ENCODE measurements around the gene CEP128.
"Not testable (repeated sequence)": the region's sequence is repeated elsewhere in the genome, so short reads cannot be mapped to it uniquely, and the experiment has no call there.

The CEP128 gene

GRCh38 chr14:80958939-80959338 lies 17.4 kb upstream of the CEP128 start:
- no peak overlapping the region for H3K27ac ChIP-seq
- TF ChIP-seq CTCF (conservative IDR thresholded peaks at IDR 0.05), result no peak

GRCh38 chr14:80958226-80958625 lies 16.7 kb upstream of the CEP128 start:
- no peak overlapping the region for H3K27ac ChIP-seq
- TF ChIP-seq CTCF (conservative IDR thresholded peaks at IDR 0.05), result no peak

GRCh38 chr14:80957613-80958012 lies 16.1 kb upstream of the CEP128 start:
- H3K27ac ChIP-seq, result no peak overlapping the region
- no peak for TF ChIP-seq CTCF (conservative IDR thresholded peaks at IDR 0.05)

- no peak overlapping the region for H3K27ac ChIP-seq
- no peak for TF ChIP-seq CTCF (conservative IDR thresholded peaks at IDR 0.05)
Observed at GRCh38 chr14:80956922-80957321, 15.4 kb upstream of the CEP128 start.

GRCh38 chr14:80956102-80956501 lies 14.6 kb upstream of the CEP128 start:
- TF ChIP-seq CTCF (conservative IDR thresholded peaks at IDR 0.05), result no peak
- H3K27ac ChIP-seq, result no peak overlapping the region

- H3K27ac ChIP-seq, result no peak within 1 kb of the TSS
- TF ChIP-seq CTCF (conservative IDR thresholded peaks at IDR 0.05), result no peak
Observed at GRCh38 chr14:80955416-80955941, 13.9 kb upstream of the CEP128 start, which contains the start of gene TSHR. Gene TSHR, plus strand, starts transcription at chr14:80955621. Its CDS starts 60 bp downstream, at chr14:80955681.

GRCh38 chr14:80954687-80955299 lies 13.3 kb upstream of the CEP128 start:
- TF ChIP-seq CTCF (conservative IDR thresholded peaks at IDR 0.05), result peak; percentile 87
- no peak overlapping the region for H3K27ac ChIP-seq

GRCh38 chr14:80953211-80953610 lies 11.7 kb upstream of the CEP128 start:
- not testable (repeated sequence) for H3K27ac ChIP-seq
